ENCODE results near the gene OSBPL2. TPM values are rescaled to one million over a fixed set of nuclear protein-coding genes. Genes with fewer than 3 reads are reported as not detected.

The OSBPL2 gene
- total and polyA plus RNA-seq, 2 experiments from 2014 or later = 16.6 to 31.2 TPM

DNA sequence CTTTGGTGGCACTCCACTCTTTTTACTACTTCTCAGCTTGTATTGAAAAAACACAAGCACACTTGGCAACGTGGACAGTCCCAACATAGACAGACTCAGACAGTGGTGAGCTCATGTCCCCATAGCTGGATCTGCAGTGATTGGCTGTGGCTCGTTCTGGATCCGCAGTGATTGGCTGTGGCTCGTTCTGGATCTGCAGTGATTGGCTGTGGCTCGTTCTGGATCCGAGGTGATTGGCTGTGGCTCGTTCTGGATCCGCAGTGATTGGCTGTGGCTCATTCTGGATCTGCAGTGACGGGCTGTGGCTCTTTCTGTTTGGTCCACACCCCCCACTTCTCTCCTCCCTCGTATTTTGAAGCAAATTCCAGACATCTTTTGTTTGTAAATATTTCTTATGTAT, 28.0 kb downstream of the OSBPL2 start (continued):
- TF ChIP-seq ZNF462 (CRISPR knock-in tag; IDR thresholded peaks at IDR 0.05) (no peak), POLR2AphosphoS5 (IDR thresholded peaks at IDR 0.05; ENCODE audit: low read depth) (no peak), STAT1 (IDR thresholded peaks at IDR 0.05; ENCODE audit: unreplicated experiment) (no peak), NANOG (IDR thresholded peaks at IDR 0.05; ENCODE audit: borderline replicate concordance) (no peak), ETS1 (IDR thresholded peaks at IDR 0.05) (no peak), ZNF114 (CRISPR knock-in tag; IDR thresholded peaks at IDR 0.05) (no peak), EZH2 (IDR thresholded peaks at IDR 0.05; ENCODE audit: low read depth, unreplicated experiment) (no peak), EZH2phosphoT487 (IDR thresholded peaks at IDR 0.05; ENCODE audit: unreplicated experiment) (no peak), CREB1 (CRISPR knock-in tag; IDR thresholded peaks at IDR 0.05; ENCODE audit: low read depth) (no peak), ZNF331 (CRISPR knock-in tag; IDR thresholded peaks at IDR 0.05; ENCODE audit: low read depth) (no peak)
- TF ChIP-seq, protein P1, sequence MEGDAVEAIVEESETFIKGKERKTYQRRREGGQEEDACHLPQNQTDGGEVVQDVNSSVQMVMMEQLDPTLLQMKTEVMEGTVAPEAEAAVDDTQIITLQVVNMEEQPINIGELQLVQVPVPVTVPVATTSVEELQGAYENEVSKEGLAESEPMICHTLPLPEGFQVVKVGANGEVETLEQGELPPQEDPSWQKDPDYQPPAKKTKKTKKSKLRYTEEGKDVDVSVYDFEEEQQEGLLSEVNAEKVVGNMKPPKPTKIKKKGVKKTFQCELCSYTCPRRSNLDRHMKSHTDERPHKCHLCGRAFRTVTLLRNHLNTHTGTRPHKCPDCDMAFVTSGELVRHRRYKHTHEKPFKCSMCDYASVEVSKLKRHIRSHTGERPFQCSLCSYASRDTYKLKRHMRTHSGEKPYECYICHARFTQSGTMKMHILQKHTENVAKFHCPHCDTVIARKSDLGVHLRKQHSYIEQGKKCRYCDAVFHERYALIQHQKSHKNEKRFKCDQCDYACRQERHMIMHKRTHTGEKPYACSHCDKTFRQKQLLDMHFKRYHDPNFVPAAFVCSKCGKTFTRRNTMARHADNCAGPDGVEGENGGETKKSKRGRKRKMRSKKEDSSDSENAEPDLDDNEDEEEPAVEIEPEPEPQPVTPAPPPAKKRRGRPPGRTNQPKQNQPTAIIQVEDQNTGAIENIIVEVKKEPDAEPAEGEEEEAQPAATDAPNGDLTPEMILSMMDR (conservative IDR thresholded peaks at IDR 0.05; ENCODE audit: low read depth in 2 of 2) = no peak

Measured in GM23338 (cell line).